ENCODE results near the gene GOLGA8B. TPM values are rescaled to one million over a fixed set of nuclear protein-coding genes. Genes with fewer than 3 reads are reported as not detected.
"Not testable (repeated sequence)": the region's sequence is repeated elsewhere in the genome, so short reads cannot be mapped to it uniquely, and the experiment has no call there.

GOLGA8B gene
- total RNA-seq, 1 donor from 2014 or later = 89.6 TPM

DNA sequence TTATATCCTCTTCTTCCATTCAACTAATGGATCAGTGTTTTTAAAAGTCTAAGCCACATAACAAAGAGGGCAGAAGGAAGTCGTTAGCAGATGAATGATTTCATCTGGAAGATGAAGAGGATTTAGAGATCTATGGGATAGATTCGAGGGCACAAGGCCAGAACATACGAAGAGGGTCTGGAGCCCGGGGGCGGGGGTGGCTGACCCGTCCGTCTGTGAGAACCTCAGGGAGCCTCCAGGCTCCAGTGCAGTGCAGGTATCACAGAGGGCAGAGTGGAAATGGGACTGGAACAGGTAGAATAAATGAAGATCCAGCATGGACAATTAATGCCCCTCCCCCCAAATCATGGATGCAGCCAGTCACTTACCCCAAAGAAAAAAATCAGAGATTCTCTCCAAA lies 1.5 kb upstream of the GOLGA8B start:
- H3K27me3 Mint-ChIP-seq (ENCODE audit: unreplicated experiment) = peaks cover 5% of the 10 kb centered on the region
- no peaks in the 10 kb centered on the region for H3K9me3 Mint-ChIP-seq (ENCODE audit: unreplicated experiment)
- H3K4me1 Mint-ChIP-seq (ENCODE audit: unreplicated experiment) = peaks cover 4% of the 10 kb centered on the region
- no peaks in the 10 kb centered on the region for H3K36me3 Mint-ChIP-seq (ENCODE audit: low read depth, unreplicated experiment)
- TF ChIP-seq CTCF (IDR thresholded peaks at IDR 0.05; ENCODE audit: unreplicated experiment) = no peak
- no peak overlapping the region for H3K4me3 Mint-ChIP-seq (ENCODE audit: unreplicated experiment)
- no peak overlapping the region for H3K27ac Mint-ChIP-seq (ENCODE audit: unreplicated experiment)
- no peak for DNase-seq (ENCODE audit: low spot score)

DNA sequence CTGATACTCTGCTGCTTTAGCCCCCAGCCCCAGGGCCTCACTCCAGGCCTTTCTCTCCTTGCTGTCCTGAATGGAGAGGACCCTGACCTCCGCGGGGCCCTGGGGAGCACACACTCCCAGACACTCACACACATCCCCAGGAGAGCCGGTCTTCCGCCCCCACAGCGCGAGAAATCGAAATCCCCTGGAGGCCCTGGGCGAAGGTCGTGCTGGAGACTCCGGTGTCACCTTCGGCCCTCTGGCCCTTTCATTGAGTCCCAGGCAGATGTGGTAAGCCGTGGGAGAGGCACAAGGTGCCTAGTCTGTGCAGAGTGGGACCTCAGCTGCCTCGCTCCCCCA lies 848 bp upstream of the GOLGA8B start:
- H3K4me1 Mint-ChIP-seq (ENCODE audit: unreplicated experiment) = peaks cover 4% of the 10 kb centered on the region
- peaks cover 5% of the 10 kb centered on the region for H3K27me3 Mint-ChIP-seq (ENCODE audit: unreplicated experiment)
- no peak overlapping the region for H3K27ac Mint-ChIP-seq (ENCODE audit: unreplicated experiment)
- no peaks in the 10 kb centered on the region for H3K9me3 Mint-ChIP-seq (ENCODE audit: unreplicated experiment)
- TF ChIP-seq CTCF (IDR thresholded peaks at IDR 0.05; ENCODE audit: unreplicated experiment) = no peak
- no peak for DNase-seq (ENCODE audit: low spot score)
- peak overlapping the region; percentile 83 for H3K4me3 Mint-ChIP-seq (ENCODE audit: unreplicated experiment)
- peaks cover 4% of the 10 kb centered on the region for H3K36me3 Mint-ChIP-seq (ENCODE audit: low read depth, unreplicated experiment)

- Mint-ChIP-seq H3K36me3 (ENCODE audit: low read depth, unreplicated experiment) (peaks cover 4% of the 10 kb centered on the region), H3K27ac (ENCODE audit: unreplicated experiment) (peak overlapping the region; percentile 32), H3K4me1 (ENCODE audit: unreplicated experiment) (peaks cover 4% of the 10 kb centered on the region), H3K27me3 (ENCODE audit: unreplicated experiment) (peaks cover 5% of the 10 kb centered on the region), H3K9me3 (ENCODE audit: unreplicated experiment) (no peaks in the 10 kb centered on the region), H3K4me3 (ENCODE audit: unreplicated experiment) (peak overlapping the region; percentile 91)
- DNase-seq (ENCODE audit: low spot score) = peak; percentile 51
- TF ChIP-seq CTCF (IDR thresholded peaks at IDR 0.05; ENCODE audit: unreplicated experiment) = no peak
Measured at GRCh38 chr15:34582461-34583371, 735 bp downstream of the GOLGA8B start.

GRCh38 chr15:34581687-34582460 lies 1.6 kb downstream of the GOLGA8B start:
- Mint-ChIP-seq H3K27ac (ENCODE audit: unreplicated experiment) (peak overlapping the region; percentile 32), H3K4me3 (ENCODE audit: unreplicated experiment) (peak overlapping the region; percentile 91)
- H3K9me3 Mint-ChIP-seq (ENCODE audit: unreplicated experiment); H3K27me3 Mint-ChIP-seq (ENCODE audit: unreplicated experiment); H3K4me1 Mint-ChIP-seq (ENCODE audit: unreplicated experiment); H3K36me3 Mint-ChIP-seq (ENCODE audit: low read depth, unreplicated experiment); DNase-seq (ENCODE audit: low spot score): not testable (repeated sequence)

GRCh38 chr15:34581043-34581365 lies 2.4 kb downstream of the GOLGA8B start:
- DNase-seq (ENCODE audit: low spot score) = no peak
- Mint-ChIP-seq H3K27ac (ENCODE audit: unreplicated experiment) (no peak overlapping the region), H3K4me1 (ENCODE audit: unreplicated experiment) (peaks cover 4% of the 10 kb centered on the region), H3K36me3 (ENCODE audit: low read depth, unreplicated experiment) (peaks cover 4% of the 10 kb centered on the region), H3K4me3 (ENCODE audit: unreplicated experiment) (no peak overlapping the region), H3K27me3 (ENCODE audit: unreplicated experiment) (peaks cover 5% of the 10 kb centered on the region), H3K9me3 (ENCODE audit: unreplicated experiment) (no peaks in the 10 kb centered on the region)
- no peak for TF ChIP-seq CTCF (IDR thresholded peaks at IDR 0.05; ENCODE audit: unreplicated experiment)

DNA sequence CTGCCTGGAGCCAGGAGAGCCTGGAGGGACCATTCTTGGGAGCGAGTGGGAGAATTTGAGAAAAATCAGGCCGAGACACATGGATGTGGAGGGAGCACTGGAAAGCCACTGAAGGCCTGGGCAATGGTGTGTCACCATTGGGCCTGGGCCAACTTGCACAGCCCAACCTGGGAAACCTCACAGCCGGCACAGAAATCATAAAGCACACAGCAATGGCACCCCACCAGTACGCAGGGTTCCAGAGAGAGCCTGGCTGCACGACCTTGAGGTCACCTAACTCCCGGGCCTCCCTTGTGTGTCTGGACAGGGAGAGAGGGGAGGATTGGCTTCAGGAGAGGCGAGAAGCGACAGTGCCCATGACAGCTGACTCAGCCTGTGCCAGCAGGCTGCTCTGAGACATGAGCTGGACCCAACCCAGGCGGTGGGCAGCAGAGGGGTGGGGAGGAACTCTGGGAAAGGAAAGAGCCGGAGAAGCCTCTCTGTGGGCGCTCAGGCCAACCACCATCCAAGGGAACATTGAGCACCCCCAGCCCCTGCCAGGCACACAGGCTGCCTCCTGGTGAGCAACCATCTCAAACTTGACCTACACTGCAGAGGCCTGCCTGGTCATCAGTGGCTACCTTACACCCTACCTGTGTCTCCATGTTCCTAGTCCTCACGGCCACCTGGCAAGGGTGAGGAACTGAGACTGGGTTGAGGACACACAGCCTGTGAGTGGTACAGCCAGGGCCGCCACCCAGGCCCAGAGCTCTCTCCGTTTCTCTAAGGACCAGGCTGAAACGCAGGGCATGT lies 3.0 kb downstream of the GOLGA8B start:
- H3K4me3 Mint-ChIP-seq (ENCODE audit: unreplicated experiment); H3K4me1 Mint-ChIP-seq (ENCODE audit: unreplicated experiment); H3K9me3 Mint-ChIP-seq (ENCODE audit: unreplicated experiment): not testable (repeated sequence)

More for the DNA sequence above, 3.0 kb downstream of the GOLGA8B start:
- not testable (repeated sequence) for H3K27me3 Mint-ChIP-seq (ENCODE audit: unreplicated experiment); H3K36me3 Mint-ChIP-seq (ENCODE audit: low read depth, unreplicated experiment); H3K27ac Mint-ChIP-seq (ENCODE audit: unreplicated experiment); DNase-seq (ENCODE audit: low spot score)

Measured in endothelial cell (in vitro differentiated cells).